HAP-1 (cell line): ENCODE results near the gene ROPN1.
"Not testable (repeated sequence)": the region's sequence is repeated elsewhere in the genome, so short reads cannot be mapped to it uniquely, and the experiment has no call there.

Experiments used
- DNase-seq, 2 experiments: peaks; one replicate each; pipeline ENCODE4 v3.0.0-alpha.2; 2016 to 2020; ENCODE audit warnings: low spot score in 2 of 2
- H3K27me3 ChIP-seq: fragments of 250-450 bp; sonication (Bioruptor Pico); 2 replicates; pipeline ENCODE4 v1.5.1; 2020; ENCODE audit warnings: low read depth, mild to moderate bottlenecking, moderate library complexity
- H3K36me3 ChIP-seq: fragments of 250-450 bp; sonication (Bioruptor Pico); replicated peaks from 2 replicates; pipeline ENCODE4 v1.5.1; 2020; ENCODE audit warnings: mild to moderate bottlenecking
- H3K4me1 ChIP-seq: fragments of 250-450 bp; sonication (Bioruptor Pico); 2 replicates; pipeline ENCODE4 v1.5.1; 2020; ENCODE audit warnings: mild to moderate bottlenecking
- H3K4me3 ChIP-seq: fragments of 250-450 bp; sonication (Bioruptor Pico); 2 replicates; pipeline ENCODE4 v1.5.1; 2020; ENCODE audit warnings: mild to moderate bottlenecking, moderate library complexity
- H3K9me3 ChIP-seq: fragments of 250-450 bp; sonication (Bioruptor Pico); 2 replicates; pipeline ENCODE4 v1.5.1; 2020; ENCODE audit warnings: mild to moderate bottlenecking, moderate library complexity
- in situ Hi-C: fragments of 300-500 bp; cut with MboI; formaldehyde crosslinking; loops from 3 replicates; pipeline ENCODE4 v1.14.3; 2020; ENCODE audit warnings: low sequenced_read_pairs, inconsistent platforms, mixed read lengths

Gene ROPN1

DNA sequence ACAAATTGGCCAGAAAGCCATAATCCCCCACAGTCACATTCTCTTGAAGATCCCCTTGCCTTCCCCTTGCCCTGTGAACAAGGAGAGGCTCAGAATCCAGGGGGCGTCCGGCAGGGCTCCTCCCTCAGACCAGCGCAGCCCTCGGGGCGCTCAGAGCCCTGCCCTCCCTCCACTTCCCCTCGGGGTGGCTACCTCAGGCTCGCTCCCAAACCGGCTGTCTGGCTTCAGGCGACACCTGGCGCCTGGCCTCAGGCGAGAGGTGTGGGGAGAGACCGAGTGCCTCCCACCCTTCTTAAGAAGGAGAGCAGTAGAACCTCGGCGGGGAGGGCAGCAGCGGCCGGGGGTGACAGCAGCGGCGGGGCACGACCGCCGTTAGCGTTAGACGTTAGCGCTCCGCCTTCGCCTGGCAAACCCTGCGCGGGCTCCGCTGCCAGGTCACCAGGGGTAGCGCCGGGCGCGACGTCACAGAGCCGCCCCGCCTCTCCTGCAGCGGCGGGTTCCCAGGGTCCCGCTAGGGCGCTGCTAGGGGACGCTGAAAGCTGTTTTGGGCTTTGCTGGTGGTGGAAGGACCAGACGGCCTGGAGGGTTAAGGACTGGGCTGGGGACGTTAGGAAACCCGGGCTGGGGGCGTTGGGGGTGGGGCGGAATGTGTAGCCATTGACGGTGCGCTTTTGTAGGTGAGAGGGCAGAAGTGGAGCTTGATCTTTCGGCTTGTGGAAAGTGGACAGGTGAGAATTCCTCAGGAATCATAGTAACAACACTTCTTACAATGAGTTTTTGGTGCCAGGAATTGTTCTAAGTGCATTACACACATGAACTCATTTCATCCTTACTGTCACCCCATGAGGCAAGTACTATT lies at the start of gene ROPN1:
Gene ROPN1, minus strand, starts transcription at position 395 of the 859 bp plus-strand sequence. CDS start 11,643 bp downstream, outside the sequence.
- H3K9me3 ChIP-seq, H3K4me1 ChIP-seq, H3K36me3 ChIP-seq, H3K4me3 ChIP-seq, in situ Hi-C loops, DNase-seq: not testable (repeated sequence)
- H3K27me3 ChIP-seq: peaks cover 22% of the 10 kb centered on the region

DNA sequence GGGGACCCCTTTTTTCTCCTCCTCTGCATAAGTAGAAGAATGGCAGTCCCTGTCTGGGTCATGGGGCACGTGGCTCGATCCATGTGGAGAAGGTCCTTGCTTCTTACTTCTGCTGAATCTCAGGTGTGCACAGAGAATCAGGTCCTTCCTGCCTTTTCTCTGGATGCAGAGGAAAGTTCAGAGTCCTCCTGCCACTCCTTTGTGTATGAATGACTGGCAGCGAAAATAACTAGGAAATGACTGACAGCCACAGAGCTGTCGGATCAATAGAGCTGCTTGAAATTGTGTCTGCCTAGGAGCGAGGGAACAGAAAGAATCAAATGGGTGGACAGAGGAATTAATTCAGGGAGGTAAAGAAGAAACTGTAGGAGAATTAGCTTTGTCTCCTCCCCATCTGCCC lies 49.6 kb upstream of the ROPN1 start:
- Histone ChIP-seq H3K9me3 (no peaks in the 10 kb centered on the region), H3K27me3 (peaks cover 43% of the 10 kb centered on the region), H3K4me1 (no peaks in the 10 kb centered on the region), H3K36me3 (no peaks in the 10 kb centered on the region), H3K4me3 (no peak overlapping the region)
- no peak for DNase-seq
- in situ Hi-C loops: no loop called here

- no peak for DNase-seq
- H3K36me3 ChIP-seq: no peaks in the 10 kb centered on the region
- no peaks in the 10 kb centered on the region for H3K9me3 ChIP-seq
- peaks cover 4% of the 10 kb centered on the region for H3K4me1 ChIP-seq
- H3K27me3 ChIP-seq: peaks cover 60% of the 10 kb centered on the region
- in situ Hi-C loops: no loop called here
- H3K4me3 ChIP-seq: no peak overlapping the region
These were observed 45.4 kb upstream of the ROPN1 start for GRCh38 chr3:124037326-124037725.

- H3K4me3 ChIP-seq, in situ Hi-C loops, H3K9me3 ChIP-seq, H3K36me3 ChIP-seq, H3K4me1 ChIP-seq, DNase-seq: not testable (repeated sequence)
- H3K27me3 ChIP-seq: peaks cover 57% of the 10 kb centered on the region
These were observed 44.3 kb upstream of the ROPN1 start for GRCh38 chr3:124036214-124036613.

DNA sequence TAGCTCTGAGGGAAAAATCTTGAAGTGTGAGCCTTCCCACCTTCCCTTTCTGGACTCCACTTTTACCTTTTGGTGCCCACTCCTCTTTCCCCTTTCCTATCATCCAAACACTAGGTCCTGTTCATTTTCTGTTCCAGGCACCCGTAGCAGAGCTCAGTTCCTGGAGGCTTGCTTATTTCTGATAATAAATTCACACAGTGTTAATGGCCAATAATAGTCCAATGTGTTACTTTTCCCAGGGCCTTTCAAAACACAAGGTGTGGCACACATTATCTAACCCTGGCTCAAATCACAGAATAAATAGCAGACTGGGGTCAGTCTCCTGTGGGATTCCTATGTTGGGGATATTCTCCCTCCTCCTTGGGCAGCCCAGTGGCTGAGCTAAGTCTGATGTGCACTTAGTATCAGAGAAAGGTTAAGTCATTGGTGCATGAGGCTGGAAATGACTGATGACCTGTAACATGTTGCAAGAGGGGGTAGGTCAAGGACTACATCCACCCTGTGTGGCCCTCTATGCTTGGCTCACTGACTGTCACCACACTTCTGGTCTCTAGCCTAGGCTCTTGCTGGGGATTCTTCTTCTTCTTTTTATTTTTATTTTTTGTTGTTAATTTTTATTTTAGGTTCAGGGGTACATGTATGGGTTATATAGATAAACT lies 43.7 kb upstream of the ROPN1 start:
- no peak for DNase-seq
- Histone ChIP-seq H3K9me3 (no peaks in the 10 kb centered on the region), H3K4me3 (no peak overlapping the region), H3K4me1 (peaks cover 8% of the 10 kb centered on the region), H3K36me3 (no peaks in the 10 kb centered on the region), H3K27me3 (peaks cover 54% of the 10 kb centered on the region)
- in situ Hi-C loops: no loop called here

DNA sequence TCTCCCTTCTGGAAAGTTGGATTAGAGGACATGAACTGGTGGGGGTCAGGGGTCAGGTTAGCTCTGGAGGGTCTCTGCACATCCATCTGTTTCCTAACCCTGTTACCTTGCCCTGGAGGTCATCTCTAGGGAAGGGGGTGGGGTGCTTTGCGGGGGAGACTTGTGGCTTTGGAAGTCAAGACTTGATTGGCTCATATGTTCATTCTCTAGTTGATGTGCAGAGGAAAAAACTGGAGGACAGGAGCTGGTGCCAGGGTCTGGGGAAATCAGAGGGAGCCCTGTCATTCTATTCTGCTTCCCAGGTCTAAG lies 42.9 kb upstream of the ROPN1 start:
- Histone ChIP-seq H3K4me3 (no peak overlapping the region), H3K36me3 (no peaks in the 10 kb centered on the region), H3K9me3 (no peaks in the 10 kb centered on the region), H3K27me3 (peaks cover 55% of the 10 kb centered on the region), H3K4me1 (peaks cover 8% of the 10 kb centered on the region)
- in situ Hi-C loops: no loop called here
- no peak for DNase-seq

- DNase-seq: peak in 1 of 2 experiments; percentile 34
These were observed 42.3 kb upstream of the ROPN1 start for GRCh38 chr3:124034016-124034843.

DNA sequence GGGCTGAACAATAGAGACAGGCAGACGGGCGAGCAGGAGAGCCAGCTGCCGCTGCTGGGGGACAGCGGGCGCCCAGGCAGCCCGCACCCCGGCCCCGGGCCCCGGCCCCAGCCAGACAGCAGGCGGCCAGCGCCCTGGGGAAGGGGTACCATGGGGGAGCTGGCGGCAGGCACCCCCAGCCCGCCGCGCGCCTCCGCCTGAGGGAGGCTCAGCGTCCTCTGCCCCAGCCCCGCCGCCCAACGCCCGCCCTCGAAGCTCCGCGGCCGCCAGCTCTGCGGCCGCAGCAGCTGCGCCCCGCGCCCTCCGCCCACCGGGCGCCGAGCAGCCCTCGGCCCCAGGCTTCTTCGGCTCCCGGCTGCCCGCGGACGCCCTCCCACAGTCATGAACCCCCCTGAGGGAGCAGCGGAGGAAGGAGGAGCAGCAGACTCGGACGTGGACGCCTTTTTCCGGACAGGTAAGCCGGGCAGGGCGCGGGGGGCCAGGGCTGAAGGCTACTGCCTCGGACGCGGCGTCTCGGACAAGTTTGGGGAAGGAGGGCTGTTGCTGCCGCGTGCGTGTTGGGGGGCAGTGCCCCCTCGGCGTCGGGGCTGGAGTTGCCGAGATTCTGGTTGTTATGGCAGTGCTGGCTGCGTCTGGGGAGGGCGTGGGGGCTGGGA lies 41.6 kb upstream of the ROPN1 start, which contains the start of gene KALRN:
Gene KALRN, plus strand, starts transcription at position 10 of the 656 bp plus-strand sequence.
- DNase-seq: no peak
- Histone ChIP-seq H3K27me3 (peaks cover 50% of the 10 kb centered on the region), H3K36me3 (no peaks in the 10 kb centered on the region), H3K4me1 (peaks cover 8% of the 10 kb centered on the region), H3K9me3 (no peaks in the 10 kb centered on the region), H3K4me3 (peak within 1 kb of the TSS; percentile 47)
- in situ Hi-C loops: no loop called here

More at GRCh38 chr3:124034016-124034843, 42.3 kb upstream of the ROPN1 start:
- Histone ChIP-seq H3K27me3 (peaks cover 51% of the 10 kb centered on the region), H3K36me3 (no peaks in the 10 kb centered on the region), H3K4me3 (peak overlapping the region; percentile 47), H3K4me1 (peaks cover 8% of the 10 kb centered on the region), H3K9me3 (no peaks in the 10 kb centered on the region)
- in situ Hi-C loops: no loop called here

DNA sequence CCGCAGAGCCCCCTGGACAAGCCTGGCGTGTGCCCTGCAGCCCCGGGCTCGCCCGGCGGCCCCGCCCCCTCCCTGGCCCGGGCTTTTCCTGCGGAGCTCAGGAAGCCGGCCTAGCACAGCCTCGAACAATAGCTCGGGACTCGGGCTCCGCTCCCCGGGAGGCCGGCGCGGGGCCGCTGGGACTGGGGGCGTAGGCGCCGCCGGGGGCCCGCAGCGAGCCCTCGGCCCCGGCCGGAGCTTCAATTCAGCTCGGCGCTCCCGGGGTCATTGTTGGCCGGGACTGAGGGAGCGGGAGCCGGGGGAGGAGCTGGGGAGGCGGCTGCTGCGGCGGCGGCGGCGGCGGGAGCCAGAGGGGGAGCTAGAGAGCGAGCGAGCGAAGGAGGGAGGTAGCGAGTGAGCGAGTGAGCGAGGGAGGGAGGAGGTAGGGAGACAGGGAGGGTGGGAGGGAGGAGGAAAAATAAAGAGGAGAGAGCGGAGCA lies 41.0 kb upstream of the ROPN1 start:
- Histone ChIP-seq H3K36me3 (no peaks in the 10 kb centered on the region), H3K4me1 (peaks cover 8% of the 10 kb centered on the region), H3K4me3 (peak overlapping the region; percentile 47), H3K9me3 (no peaks in the 10 kb centered on the region), H3K27me3 (peaks cover 51% of the 10 kb centered on the region)
- peak; percentile 92 to 94 for DNase-seq
- in situ Hi-C loops: no loop called here

DNA sequence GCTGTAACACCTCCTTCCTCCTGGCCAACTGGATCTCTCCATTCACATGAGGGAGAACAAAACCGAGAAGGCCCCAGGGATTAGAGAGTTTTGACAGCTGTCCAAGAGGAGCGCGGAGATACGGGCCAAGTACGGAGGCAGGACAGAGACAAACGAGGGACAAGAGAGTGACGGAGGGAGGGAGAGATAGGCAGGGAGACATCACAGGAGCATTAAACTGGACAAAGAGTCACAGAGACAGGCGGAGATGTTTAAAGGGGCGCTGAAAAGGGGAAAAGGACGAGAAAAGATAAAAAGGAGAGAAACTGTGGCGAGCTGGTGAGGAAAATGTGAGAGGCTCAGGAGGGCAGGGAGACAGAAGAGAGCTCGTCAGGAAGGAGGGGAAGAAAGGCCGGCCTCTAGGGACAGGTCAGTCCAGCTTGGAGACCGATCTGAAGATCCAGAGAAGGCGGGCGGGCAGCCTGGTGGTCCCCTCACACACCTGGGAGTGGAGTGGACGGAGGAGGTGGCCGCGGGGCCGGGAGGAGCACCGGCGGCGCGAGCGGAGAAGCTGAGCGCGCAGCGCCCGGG lies 40.5 kb upstream of the ROPN1 start:
- Histone ChIP-seq H3K27me3 (peaks cover 48% of the 10 kb centered on the region), H3K36me3 (no peaks in the 10 kb centered on the region), H3K9me3 (no peaks in the 10 kb centered on the region), H3K4me3 (peak overlapping the region; percentile 47), H3K4me1 (peaks cover 8% of the 10 kb centered on the region)
- peak; percentile 43 to 73 for DNase-seq
- in situ Hi-C loops: no loop called here

GRCh38 chr3:124026516-124026915 lies 34.6 kb upstream of the ROPN1 start:
- in situ Hi-C loops: no loop called here
- DNase-seq: no peak
- peaks cover 19% of the 10 kb centered on the region for H3K27me3 ChIP-seq

GRCh38 chr3:124023531-124023930 lies 31.6 kb upstream of the ROPN1 start:
- not testable (repeated sequence) for H3K4me1 ChIP-seq, H3K36me3 ChIP-seq, H3K9me3 ChIP-seq, DNase-seq, H3K4me3 ChIP-seq
- H3K27me3 ChIP-seq: peaks cover 16% of the 10 kb centered on the region
- in situ Hi-C loops: loop anchor here (25.0 kb wide), 1 partner anchor 439 kb away; no protein-coding TSS in a partner anchor

More at GRCh38 chr3:124026516-124026915, 34.6 kb upstream of the ROPN1 start:
- Histone ChIP-seq H3K4me3 (no peak overlapping the region), H3K36me3 (no peaks in the 10 kb centered on the region), H3K4me1 (no peaks in the 10 kb centered on the region), H3K9me3 (no peaks in the 10 kb centered on the region)

DNA sequence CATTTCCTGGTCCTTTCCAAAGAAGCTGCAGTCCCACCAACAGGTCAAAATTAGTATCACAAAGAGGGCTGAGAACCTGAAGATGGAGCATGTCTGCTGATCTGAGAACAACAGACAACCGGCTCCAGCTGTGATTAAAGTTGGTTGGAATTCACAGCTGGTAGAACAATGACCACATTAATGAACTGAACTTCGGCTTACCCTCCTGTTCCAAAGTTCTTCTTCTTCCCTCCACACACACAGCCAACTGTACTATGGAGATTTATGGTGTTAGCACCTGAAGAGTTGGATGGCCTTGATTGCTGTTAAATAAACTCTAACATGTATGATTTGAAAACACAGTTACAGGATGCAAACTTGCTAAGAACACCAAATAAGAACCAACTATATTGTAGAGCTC lies 27.4 kb upstream of the ROPN1 start:
- no peak for DNase-seq
- H3K36me3 ChIP-seq: no peaks in the 10 kb centered on the region
- no peaks in the 10 kb centered on the region for H3K4me1 ChIP-seq
- in situ Hi-C loops: loop anchor here (10.0 to 25.0 kb wide), 2 partner anchors 66 to 443 kb away; no protein-coding TSS in a partner anchor
- H3K4me3 ChIP-seq: no peak overlapping the region
- H3K9me3 ChIP-seq: no peaks in the 10 kb centered on the region
- H3K27me3 ChIP-seq: peaks cover 17% of the 10 kb centered on the region
